ENCODE data around the gene IFNK.

IFNK gene

GRCh38 chr9:27538647-27539046, 14.6 kb downstream of the IFNK start:
- no peak for DNase-seq (ENCODE audit: low read depth in 2 of 2)

- DNase-seq (ENCODE audit: low read depth in 2 of 2): no peak
These were observed 15.7 kb downstream of the IFNK start for GRCh38 chr9:27539479-27540441.

DNA sequence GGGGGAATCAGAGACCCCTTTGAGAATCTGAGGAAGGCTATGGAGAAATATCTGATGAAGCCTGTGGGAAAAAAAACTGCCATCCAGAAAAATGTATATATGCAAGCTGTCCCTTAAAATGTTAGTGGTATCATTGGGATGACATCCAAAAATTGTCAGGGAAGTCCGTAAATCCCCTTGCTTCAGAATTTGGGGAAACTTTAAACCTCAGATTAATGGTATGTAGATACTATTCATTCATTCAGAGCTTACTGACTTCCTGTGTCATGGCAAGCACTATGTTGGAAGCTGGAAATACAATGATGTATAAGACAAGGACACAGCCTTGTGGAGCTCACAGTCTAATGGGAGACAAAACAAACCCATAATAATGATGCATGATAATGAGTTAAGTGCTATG, 16.4 kb downstream of the IFNK start:
- no peak for DNase-seq (ENCODE audit: low read depth in 2 of 2)

GRCh38 chr9:27541740-27542139, 17.6 kb downstream of the IFNK start:
- no peak for DNase-seq (ENCODE audit: low read depth in 2 of 2)

GRCh38 chr9:27542508-27542907, 18.4 kb downstream of the IFNK start:
- DNase-seq (ENCODE audit: low read depth in 2 of 2): no peak

DNA sequence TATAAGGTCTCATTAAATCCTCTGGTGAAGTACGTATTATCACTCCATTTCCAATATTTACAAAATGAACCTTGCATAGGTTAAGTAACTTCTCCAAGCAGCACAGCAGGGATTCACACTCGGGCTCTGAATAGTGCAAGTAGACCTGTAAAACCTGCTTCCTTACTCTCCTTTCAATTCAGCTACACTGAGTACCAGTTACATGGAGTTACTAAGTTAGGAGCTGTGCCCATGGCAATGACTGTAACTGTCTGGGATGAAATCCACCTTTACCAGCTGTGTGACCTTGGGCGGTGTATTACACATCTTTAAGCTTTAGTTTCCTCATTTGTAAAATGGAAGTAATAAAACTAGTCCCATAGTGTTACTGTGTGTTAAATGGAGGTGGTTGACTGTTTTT, 21.4 kb downstream of the IFNK start:
- DNase-seq (ENCODE audit: low read depth in 2 of 2): no peak

GRCh38 chr9:27548055-27548741, 24.1 kb downstream of the IFNK start:
- DNase-seq (ENCODE audit: low read depth in 2 of 2): no peak

DNA sequence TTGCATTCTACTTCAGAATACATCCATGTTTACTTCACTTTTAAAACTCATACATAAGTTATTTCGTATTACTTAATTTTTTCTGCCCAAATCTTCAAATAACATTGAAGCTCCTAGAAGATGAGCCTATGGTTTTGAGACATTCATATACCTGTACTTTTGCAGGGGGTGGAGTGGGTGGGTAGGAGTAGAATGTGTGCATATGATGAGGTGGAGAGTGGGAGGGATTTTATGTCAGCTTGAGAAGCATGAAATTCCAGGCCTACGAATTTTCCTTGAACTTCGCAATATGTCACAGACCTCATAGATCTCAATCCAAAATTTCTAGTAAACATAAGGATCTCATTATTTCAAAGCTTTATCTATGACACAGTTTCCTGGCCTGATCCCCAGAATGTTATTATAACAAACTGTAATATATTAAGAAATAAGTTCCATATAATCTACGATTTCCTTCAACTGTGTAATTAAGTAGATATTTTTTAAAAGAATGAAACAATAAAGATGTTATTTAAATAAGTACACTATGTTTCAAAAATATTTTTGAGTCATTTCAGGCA, 25.2 kb downstream of the IFNK start:
- DNase-seq (ENCODE audit: low read depth in 2 of 2): no peak

- no peak for DNase-seq (ENCODE audit: low read depth in 2 of 2)
These were observed 30.6 kb downstream of the IFNK start for GRCh38 chr9:27554712-27555111.

- no peak for DNase-seq (ENCODE audit: low read depth in 2 of 2)
These were observed 32.4 kb downstream of the IFNK start for GRCh38 chr9:27556470-27556869.

GRCh38 chr9:27558307-27558706, 34.2 kb downstream of the IFNK start:
- DNase-seq (ENCODE audit: low read depth in 2 of 2): no peak

GRCh38 chr9:27560457-27560856, 36.4 kb downstream of the IFNK start:
- DNase-seq (ENCODE audit: low read depth in 2 of 2): no peak

GRCh38 chr9:27561685-27562084, 37.6 kb downstream of the IFNK start:
- DNase-seq (ENCODE audit: low read depth in 2 of 2): no peak

- no peak for DNase-seq (ENCODE audit: low read depth in 2 of 2)
These were observed 39.8 kb downstream of the IFNK start for GRCh38 chr9:27563738-27564430.

GRCh38 chr9:27564670-27565069, 40.6 kb downstream of the IFNK start:
- no peak for DNase-seq (ENCODE audit: low read depth in 2 of 2)

GRCh38 chr9:27565696-27566095, 41.6 kb downstream of the IFNK start:
- no peak for DNase-seq (ENCODE audit: low read depth in 2 of 2)

GRCh38 chr9:27566118-27566517, 42.0 kb downstream of the IFNK start:
- DNase-seq (ENCODE audit: low read depth in 2 of 2): no peak

GRCh38 chr9:27569406-27569805, 45.3 kb downstream of the IFNK start:
- no peak for DNase-seq (ENCODE audit: low read depth in 2 of 2)

- DNase-seq (ENCODE audit: low read depth in 2 of 2): no peak
These were observed 46.9 kb downstream of the IFNK start for GRCh38 chr9:27571011-27571410.

DNA sequence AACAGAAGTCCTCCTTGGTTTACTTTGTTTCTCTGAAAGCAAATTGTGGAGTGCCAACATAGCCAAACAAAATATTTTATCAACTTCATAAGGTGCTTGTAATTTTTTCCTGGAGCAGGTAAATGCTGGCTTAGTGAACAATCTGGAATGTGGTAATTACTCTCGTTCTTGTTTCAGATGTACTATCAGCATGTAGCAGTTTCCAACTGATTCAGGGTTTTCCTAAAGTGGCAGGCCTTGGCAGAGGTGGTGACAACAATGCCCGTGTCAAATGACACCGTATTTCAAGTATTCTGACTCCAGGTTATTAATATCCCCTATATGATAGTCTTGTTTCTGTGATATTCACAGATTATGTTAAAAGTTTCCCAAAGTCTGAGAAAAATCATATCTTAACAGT, 48.0 kb downstream of the IFNK start:
- DNase-seq (ENCODE audit: low read depth in 2 of 2): no peak

DNA sequence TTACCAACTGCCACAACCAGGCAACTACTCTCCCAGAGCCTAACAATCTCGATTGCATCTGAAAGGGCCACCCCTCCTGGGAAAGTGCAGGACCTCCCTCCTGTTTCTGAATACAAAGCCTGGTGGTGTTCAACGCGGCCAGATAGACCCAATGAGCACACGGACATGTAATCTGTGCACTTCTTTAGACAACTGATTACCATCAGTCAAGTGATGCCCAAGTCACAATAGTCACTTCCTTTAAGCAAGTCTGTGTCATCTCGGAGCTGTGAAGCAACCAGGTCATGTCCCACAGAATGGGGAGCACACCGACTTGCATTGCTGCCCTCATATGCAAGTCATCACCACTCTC, 48.5 kb downstream of the IFNK start:
- DNase-seq (ENCODE audit: low read depth in 2 of 2): no peak

GRCh38 chr9:27572918-27573633, 49.0 kb downstream of the IFNK start, which contains the start of gene C9orf72:
Gene C9orf72 (minus strand): TSS chr9:27573481. CDS start chr9:27567120, 6,361 bp downstream.
- DNase-seq (ENCODE audit: low read depth in 2 of 2): peak; percentile 84

Measured in stimulated activated CD8-positive, alpha-beta memory T cell treated with anti-CD3 and anti-CD28 coated beads, Interleukin-15, amount 100 ng/mL, for 4 hours (primary cell).